UCSD-AML1 (cell line): Measurements from ENCODE around the gene TMEM30A.

Experiments used
- DNase-seq: peaks from one replicate; lab custom pipeline; 2025; ENCODE audit not compliant: unreplicated experiment; lab: John Stamatoyannopoulos, UW

The TMEM30A gene

DNA sequence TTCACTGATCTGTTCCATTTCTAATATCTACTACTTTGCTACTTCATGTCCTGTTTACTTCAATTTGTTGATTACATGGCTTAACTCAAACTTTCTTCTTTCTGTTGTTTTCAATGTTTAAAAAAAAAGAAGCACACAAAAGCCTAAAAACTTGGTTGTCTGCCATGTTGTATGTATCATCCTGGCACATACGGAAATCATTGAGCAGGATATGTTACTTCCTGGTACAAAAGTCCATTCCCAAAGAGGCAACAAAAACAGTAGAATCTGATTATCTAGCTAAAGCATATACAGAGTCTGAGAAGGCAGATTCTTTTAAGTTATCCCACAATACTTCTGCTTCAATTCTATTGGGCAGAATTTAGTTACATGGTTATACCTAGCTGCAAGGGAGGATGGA is 64.2 kb downstream of the TMEM30A start:
- no peak for DNase-seq

DNA sequence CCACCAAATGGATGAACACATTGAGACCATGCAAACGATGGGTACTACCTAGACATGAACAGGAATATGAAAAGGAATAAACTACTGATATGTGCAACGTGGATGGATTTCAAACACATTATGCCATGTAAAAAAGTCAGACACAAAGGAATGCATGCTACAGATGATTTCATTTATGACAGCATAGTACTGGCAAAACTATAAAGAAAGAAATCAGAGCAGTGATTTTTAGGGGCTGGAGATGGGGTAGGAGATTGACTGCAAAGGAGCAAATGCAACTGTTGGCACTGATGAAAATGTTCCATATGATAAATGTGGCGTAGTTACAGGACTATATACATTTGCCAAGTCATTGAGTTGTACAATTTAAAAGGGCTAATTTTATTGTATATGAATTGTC is 65.3 kb downstream of the TMEM30A start:
- no peak for DNase-seq

DNA sequence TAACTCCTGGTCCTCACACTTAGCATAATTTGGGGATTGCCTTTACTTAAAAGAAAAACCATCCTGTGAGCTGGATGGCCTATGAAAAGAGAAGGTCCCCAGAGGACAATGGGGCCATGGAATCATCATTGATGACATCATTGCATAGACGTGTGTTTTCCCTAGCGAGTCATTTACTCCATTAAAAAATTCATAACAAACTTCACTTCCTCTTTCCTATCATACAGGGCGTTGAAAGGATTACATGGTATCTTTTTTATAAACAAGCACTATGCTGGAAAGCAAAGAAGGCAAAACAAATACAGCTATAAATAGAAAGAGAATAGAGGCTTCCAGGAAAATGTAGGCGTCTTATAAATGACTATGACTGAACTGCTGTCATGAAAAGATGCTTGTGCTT is 67.4 kb downstream of the TMEM30A start:
- DNase-seq: no peak

DNA sequence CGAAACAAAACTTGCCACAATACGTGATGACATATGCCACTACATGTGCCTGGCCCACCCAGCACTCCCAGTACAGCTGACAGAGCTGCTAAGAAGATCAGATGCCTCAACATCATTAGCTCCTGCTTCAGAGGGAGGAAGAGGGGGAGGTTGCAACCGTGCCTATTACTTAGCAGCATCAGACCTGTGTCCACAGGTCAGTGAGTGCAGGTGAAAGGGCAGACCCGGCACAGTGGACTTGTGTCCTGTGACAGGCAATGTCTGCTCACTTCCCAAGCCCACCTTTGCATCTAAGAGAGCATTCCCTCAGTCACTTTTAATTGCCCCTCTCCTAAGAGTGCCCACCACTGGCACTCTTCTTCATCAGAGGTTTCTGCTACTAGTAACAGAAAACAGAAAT is 69.3 kb downstream of the TMEM30A start:
- DNase-seq: no peak

DNA sequence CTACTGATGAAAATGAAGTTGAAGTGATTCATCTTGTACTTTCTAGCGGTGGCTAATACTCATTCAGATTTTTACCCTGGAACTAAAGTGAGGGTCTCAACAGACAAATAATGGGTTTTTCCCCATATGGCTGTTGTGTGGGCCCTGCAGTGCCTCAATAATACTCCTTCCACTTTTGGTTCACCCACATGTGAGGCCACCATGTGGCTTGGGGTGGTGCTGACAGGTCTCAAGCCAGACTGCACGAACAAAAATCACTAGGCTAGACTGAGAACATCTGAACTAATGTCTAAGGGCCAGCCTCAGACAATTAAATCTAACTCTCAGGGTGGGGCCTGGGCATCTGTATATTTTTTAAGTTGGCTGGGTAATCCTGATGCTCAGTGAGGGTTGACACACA is 70.9 kb downstream of the TMEM30A start:
- no peak for DNase-seq

- no peak for DNase-seq
Measured at GRCh38 chr6:75213112-75213511, 71.5 kb downstream of the TMEM30A start.

DNA sequence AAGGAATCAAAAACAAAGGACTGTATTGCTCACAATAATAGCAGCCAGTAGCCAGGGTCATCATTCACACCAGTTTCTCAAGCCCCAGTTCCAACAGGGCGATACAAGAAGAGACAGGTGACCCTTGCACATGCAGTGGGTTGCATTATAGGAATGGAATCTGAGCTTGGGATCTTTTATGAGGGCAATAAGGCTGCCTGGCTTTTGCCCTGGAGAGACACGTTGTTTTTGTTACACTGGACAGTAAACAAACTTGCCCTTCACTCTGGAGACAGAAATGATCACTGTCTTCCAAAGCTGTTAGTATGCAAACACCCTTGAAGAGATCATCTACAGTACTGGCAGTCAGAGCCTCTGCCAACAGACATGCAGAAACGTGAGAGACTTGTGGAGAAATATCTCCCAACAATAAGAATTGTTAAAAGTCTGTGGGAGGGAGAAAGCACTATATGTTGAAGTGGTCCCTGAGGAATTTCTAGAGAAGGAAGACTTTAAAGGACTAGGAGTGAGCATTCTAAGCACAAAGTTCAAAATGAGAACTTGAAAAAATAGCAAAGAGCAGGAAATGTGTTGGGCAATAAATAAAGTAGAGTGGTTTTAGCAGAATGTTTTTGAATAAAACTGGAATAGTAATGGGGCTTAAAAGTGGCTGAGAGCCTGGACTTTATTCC is 72.5 kb downstream of the TMEM30A start:
- no peak for DNase-seq

DNA sequence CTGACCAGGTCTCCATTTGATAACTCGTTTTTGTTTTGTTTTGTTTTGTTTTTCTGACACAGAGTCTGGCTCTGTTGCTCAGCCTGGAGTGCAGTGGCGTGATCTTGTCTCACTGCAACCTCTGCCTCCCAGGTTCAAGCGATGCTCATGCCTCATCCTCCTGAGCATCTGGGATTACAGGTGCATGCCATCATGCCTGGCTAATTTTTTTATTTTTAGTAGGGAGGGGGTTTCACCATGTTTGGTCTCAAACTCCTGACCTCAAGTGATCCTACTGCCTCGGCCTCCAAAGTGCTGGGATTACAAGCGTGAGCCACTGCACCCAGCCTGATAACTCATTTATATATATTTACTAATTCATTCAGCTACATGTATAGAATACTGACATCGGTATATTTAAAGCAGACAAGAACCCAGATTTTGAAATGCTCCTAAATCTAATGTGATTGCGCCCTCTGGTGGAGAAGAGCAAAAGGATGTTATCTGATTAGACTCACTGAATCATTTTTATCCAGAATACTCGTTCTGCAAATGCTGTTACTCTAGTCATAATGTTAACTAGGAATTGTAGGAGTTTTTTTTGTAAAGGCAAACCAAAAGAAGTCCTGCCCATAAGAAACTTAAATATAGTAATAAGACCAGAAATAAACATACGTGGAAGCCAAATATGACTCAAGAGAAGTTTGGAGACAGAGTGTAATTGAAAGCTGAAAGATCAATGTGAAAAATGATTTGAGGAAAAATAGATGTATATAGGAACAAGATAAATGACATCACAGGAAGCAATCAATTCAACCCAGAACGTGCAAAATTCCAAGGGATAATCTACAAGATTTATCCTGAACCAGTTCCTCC is 73.5 kb downstream of the TMEM30A start:
- DNase-seq: no peak

DNA sequence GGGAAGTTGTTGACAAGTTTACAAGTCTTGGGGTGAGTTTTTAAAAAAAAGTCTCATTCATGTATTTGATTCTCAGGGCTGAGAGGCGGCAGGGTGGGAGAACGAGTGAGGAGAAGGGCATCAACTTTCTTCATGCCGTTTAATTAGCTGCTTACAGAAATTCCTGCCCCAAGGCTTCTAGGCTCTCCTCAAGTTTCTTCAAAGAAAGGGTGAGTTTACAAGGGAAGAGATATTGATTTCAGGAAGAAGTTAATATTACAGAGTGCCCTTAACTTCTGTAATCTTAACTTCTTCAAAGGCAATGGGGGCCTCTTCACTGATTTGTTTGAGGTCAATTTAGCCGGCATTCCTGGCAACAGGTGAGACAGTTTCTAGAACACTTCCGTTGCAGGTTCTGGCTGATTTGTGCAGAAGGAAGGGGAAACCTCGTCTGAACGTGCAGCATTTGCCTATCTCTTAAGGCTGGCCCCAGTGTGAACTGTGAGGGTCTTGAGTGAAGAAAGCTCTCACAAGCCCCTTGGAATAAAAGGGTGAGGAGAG is 75.3 kb downstream of the TMEM30A start:
- no peak for DNase-seq

GRCh38 chr6:75208298-75209183 is 76.1 kb downstream of the TMEM30A start:
- peak; percentile 81 for DNase-seq

DNA sequence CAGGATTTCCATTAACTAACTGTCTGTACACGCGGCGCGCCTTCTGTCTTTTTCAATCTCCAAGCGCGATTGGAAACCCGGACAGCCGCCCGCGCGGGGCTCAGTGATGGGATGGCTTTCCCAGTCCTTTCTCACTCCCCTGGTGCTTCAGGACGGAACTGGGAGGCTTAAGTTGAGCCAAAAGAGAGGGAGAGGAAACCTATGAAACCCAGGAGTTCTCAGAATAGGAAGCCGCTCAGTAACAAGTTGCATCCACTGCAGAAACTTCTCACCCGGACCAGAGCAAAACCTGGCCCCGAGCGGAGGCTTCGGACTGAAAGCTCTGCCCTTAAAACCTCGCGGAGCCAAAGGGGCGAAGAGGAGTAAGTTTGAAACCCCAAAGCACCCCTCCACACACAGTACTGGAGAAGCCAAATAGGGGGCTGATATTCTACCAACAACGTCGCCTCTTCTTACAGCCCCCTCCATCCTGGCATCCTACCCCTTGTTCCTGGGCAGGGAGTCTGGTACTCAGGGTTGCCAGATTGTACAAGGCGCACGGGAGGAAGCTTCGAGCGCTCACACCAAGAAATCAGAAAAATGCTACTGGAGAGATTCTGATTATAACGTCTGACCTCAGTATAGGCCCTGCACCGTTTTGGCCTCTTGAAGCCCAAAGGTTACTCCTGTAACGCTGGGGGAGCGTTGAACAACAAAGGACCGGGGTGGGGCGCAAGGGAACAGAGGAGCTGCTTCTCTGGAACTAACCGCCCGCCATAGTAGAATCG is 77.8 kb downstream of the TMEM30A start:
- no peak for DNase-seq

GRCh38 chr6:75205776-75206575 is 78.6 kb downstream of the TMEM30A start, which contains the start of gene COL12A1:
Gene COL12A1 (minus strand): TSS chr6:75206053. CDS start chr6:75202792, 3,261 bp downstream.
- DNase-seq: no peak

DNA sequence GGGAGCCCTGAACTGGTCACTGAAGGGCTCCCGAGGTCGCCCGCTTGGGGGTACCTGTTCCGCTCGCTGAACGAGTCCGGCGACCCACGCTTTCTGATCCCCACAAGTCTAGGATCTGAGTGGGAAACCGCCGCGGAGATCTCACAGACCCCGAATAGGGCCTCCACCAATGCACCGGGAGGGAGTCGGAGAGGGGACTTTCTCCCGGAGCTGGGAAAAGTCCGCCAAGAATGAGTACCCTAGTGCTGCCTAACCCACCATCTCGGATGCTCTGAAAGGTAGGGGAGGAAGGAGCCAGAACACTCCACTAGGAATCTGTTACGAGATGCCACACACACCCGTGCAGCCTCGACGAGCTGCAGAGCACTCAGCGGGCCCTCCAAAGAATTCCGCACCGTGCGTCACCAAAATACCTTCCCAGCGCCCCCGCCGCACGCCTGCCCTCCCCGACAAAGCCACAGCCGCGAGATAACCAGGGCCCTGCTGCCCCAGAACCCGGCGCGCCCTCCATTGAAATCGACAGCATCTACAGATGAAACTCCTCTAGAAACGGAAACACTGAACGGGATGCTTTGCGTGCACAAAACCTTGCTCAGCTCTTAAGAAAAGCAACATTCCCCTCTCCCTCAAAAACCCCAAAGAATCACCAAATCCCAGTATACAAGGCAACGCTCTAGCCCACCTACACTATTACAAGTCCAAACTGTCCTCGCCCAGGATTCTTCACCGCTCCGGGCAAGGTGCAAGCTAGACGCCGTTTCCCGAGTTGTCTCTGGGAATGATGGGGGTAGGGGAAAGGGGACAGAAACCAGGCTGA is 79.4 kb downstream of the TMEM30A start:
- no peak for DNase-seq

- DNase-seq: peak; percentile 39
Measured at GRCh38 chr6:75204217-75204958, 80.2 kb downstream of the TMEM30A start.

GRCh38 chr6:75203721-75204120 is 80.9 kb downstream of the TMEM30A start:
- DNase-seq: no peak
